NB4 (cell line): ENCODE data around the gene CCDC102B.

ENCODE experiments used
- CTCF ChIP-seq: IDR thresholded peaks from one replicate; pipeline ENCODE4 v1.5.1; 2012; ENCODE audit warnings: low read depth, low read length
- MYC ChIP-seq: IDR thresholded peaks from 2 replicates; pipeline ENCODE4 v1.6.1; 2011; ENCODE audit warnings: low read depth, low read length

- TF ChIP-seq CTCF: no peak
- TF ChIP-seq MYC: no peak
Measured at GRCh38 chr18:68759308-68759707, 38.6 kb upstream of the CCDC102B start.
